PC-9 (cell line): ENCODE data around the gene ROPN1B. TPM values are rescaled to one million over a fixed set of nuclear protein-coding genes. Genes with fewer than 3 reads are reported as not detected.

Experiments used
- BruUV-seq: library from RNA; stranded (reverse); fragments of 400-500 nt; replicated peaks from 2 replicates; lab custom pipeline; 2021; lab: Mats Ljungman, UMichigan
- CTCF ChIA-PET: fragments of 300-600 bp; sonication (Branson Sonifier 250); formaldehyde crosslinking; loops from one replicate; lab custom pipeline; 2022; ENCODE audit warnings: antibody characterized with exemption; lab: Charles Lee
- POLR2A ChIA-PET: fragments of 300-600 bp; sonication (Branson Sonifier 250); formaldehyde crosslinking; loops from one replicate; lab custom pipeline; 2022; ENCODE audit warnings: antibody characterized with exemption; ENCODE audit not compliant: unreplicated experiment; lab: Charles Lee
- DNase-seq, 2 experiments: peaks; one replicate each; pipeline versions ENCODE4 v3.0.0 to v3.0.0-alpha.2; 2015 to 2022; ENCODE audit warnings: mixed read lengths in 1 of 2
- H2AFZ ChIP-seq: fragments of 200-600 bp; sonication (generic); 2 replicates; pipeline ENCODE4 v1.8.1; 2017; ENCODE audit warnings: antibody characterized with exemption
- H3F3A ChIP-seq: fragments of 200-600 bp; sonication (generic); 2 replicates; pipeline ENCODE4 v1.8.1; 2017; ENCODE audit warnings: antibody characterized with exemption, mild to moderate bottlenecking, low read depth; ENCODE audit not compliant: insufficient read depth
- H3K27ac ChIP-seq: fragments of 200-600 bp; sonication (generic); 2 replicates; pipeline ENCODE4 v1.6.1; 2016; ENCODE audit warnings: mixed run types
- H3K27me3 ChIP-seq: fragments of 200-600 bp; sonication (generic); 2 replicates; pipeline ENCODE4 v1.6.1; 2016; ENCODE audit warnings: low read depth, mixed run types; ENCODE audit not compliant: insufficient read depth
- H3K36me3 ChIP-seq: fragments of 200-600 bp; sonication (generic); 2 replicates; pipeline ENCODE4 v1.6.1; 2016; ENCODE audit warnings: low read depth, mixed run types
- H3K4me1 ChIP-seq: fragments of 200-600 bp; sonication (generic); replicated peaks from 2 replicates; pipeline ENCODE4 v1.6.1; 2016; ENCODE audit warnings: mixed run types; ENCODE audit not compliant: insufficient read depth
- H3K4me2 ChIP-seq: fragments of 200-600 bp; sonication (generic); 2 replicates; pipeline ENCODE4 v1.6.1; 2017; ENCODE audit warnings: mixed run types
- H3K4me3 ChIP-seq: fragments of 200-600 bp; sonication (generic); 2 replicates; pipeline ENCODE4 v1.6.1; 2016; ENCODE audit warnings: mixed run types
- H3K79me2 ChIP-seq: fragments of 200-600 bp; sonication (generic); 2 replicates; pipeline ENCODE4 v1.6.1; 2017; ENCODE audit warnings: low read depth, mixed run types
- H3K9me2 ChIP-seq: fragments of 200-600 bp; sonication (generic); 2 replicates; pipeline ENCODE4 v1.8.1; 2017; ENCODE audit warnings: mild to moderate bottlenecking; ENCODE audit not compliant: insufficient read depth
- H3K9me3 ChIP-seq: fragments of 200-600 bp; sonication (generic); 2 replicates; pipeline ENCODE4 v1.8.1; 2016; ENCODE audit warnings: low read depth; ENCODE audit not compliant: insufficient read depth
- H4K20me1 ChIP-seq: fragments of 200-600 bp; sonication (generic); 2 replicates; pipeline ENCODE4 v1.8.1; 2017; ENCODE audit not compliant: insufficient read depth
- CTCF ChIP-seq: fragments of 200-600 bp; sonication (generic); conservative IDR thresholded peaks from 2 replicates; pipeline ENCODE4 v1.6.1; 2017; ENCODE audit warnings: mixed run types, antibody characterized with exemption, mild to moderate bottlenecking, moderate library complexity
- EZH2 ChIP-seq: fragments of 200-600 bp; sonication (generic); IDR thresholded peaks from 2 replicates; pipeline ENCODE4 v1.8.0; 2017; ENCODE audit warnings: antibody characterized with exemption, low read depth
- intact Hi-C: fragments of 100-400 bp; cut with micrococcal nuclease; formaldehyde crosslinking; loops from one replicate; pipeline ENCODE4 v1.10.0; 2022; ENCODE audit not compliant: unreplicated experiment
- total RNA-seq: library from RNA; stranded (reverse); gene quantifications from 2 replicates; pipeline ENCODE4 v1.2.3, GENCODE V29; 2021

The ROPN1B gene
- total RNA-seq, 1 experiment from 2014 or later: 0.85 TPM

- Histone ChIP-seq H3K79me2 (no peaks in the 10 kb centered on the region), H3K36me3 (no peaks in the 10 kb centered on the region), H3K4me3 (no peak overlapping the region), H2AFZ (no peak overlapping the region), H3K27ac (no peak overlapping the region), H3F3A (no peaks in the 10 kb centered on the region), H3K9me3 (no peaks in the 10 kb centered on the region; the same call in 1 of the 2 replicates), H3K4me1 (no peaks in the 10 kb centered on the region), H3K9me2 (no peaks in the 10 kb centered on the region), H4K20me1 (no peaks in the 10 kb centered on the region), H3K27me3 (no peaks in the 10 kb centered on the region), H3K4me2 (no peak overlapping the region)
- POLR2A ChIA-PET: no interaction called here
- TF ChIP-seq CTCF (no peak), EZH2 (no peak)
- BruUV-seq: no TSS peak
- no peak for DNase-seq
- CTCF ChIA-PET: no interaction called here
- intact Hi-C loops: no loop called here
These were observed 56.2 kb downstream of the ROPN1B start for GRCh38 chr3:126025116-126025729.

GRCh38 chr3:126025862-126026261 is 56.9 kb downstream of the ROPN1B start:
- no peak overlapping the region for H3K27ac ChIP-seq
- no peaks in the 10 kb centered on the region for H3K4me1 ChIP-seq
- BruUV-seq: no TSS peak
- H3K9me3 ChIP-seq: no peaks in the 10 kb centered on the region; the same call in 1 of the 2 replicates
- H3K27me3 ChIP-seq: no peaks in the 10 kb centered on the region
- H3K79me2 ChIP-seq: no peaks in the 10 kb centered on the region
- no peak for DNase-seq
- intact Hi-C loops: no loop called here
- no peaks in the 10 kb centered on the region for H3F3A ChIP-seq
- no peak overlapping the region for H3K4me3 ChIP-seq
- POLR2A ChIA-PET: no interaction called here
- H2AFZ ChIP-seq: no peak overlapping the region
- CTCF ChIA-PET: no interaction called here
- H4K20me1 ChIP-seq: no peaks in the 10 kb centered on the region
- H3K36me3 ChIP-seq: no peaks in the 10 kb centered on the region
- no peak overlapping the region for H3K4me2 ChIP-seq
- TF ChIP-seq EZH2 (no peak), CTCF (no peak)
- no peaks in the 10 kb centered on the region for H3K9me2 ChIP-seq

- H3K79me2 ChIP-seq: no peaks in the 10 kb centered on the region
- no peak overlapping the region for H3K4me2 ChIP-seq
- H3K4me3 ChIP-seq: no peak overlapping the region
- no peaks in the 10 kb centered on the region for H3F3A ChIP-seq
- no peak overlapping the region for H2AFZ ChIP-seq
- no peaks in the 10 kb centered on the region for H3K4me1 ChIP-seq
- no TSS peak for BruUV-seq
- no peak for DNase-seq
- no peaks in the 10 kb centered on the region for H3K36me3 ChIP-seq
- TF ChIP-seq EZH2: no peak
- no peak for TF ChIP-seq CTCF
- ChIA-PET POLR2A (no interaction called here), CTCF (no interaction called here)
- H3K9me2 ChIP-seq: no peaks in the 10 kb centered on the region
- H3K27me3 ChIP-seq: no peaks in the 10 kb centered on the region
- H4K20me1 ChIP-seq: no peaks in the 10 kb centered on the region
- intact Hi-C loops: no loop called here
- H3K9me3 ChIP-seq: no peaks in the 10 kb centered on the region; the same call in 1 of the 2 replicates
- H3K27ac ChIP-seq: no peak overlapping the region
These were observed 57.3 kb downstream of the ROPN1B start for GRCh38 chr3:126026277-126026751.
